ENCODE measurements around the gene SMOC2. TPM values are rescaled to one million over a fixed set of nuclear protein-coding genes. Genes with fewer than 3 reads are reported as not detected.

The SMOC2 gene
- total RNA-seq, 1 donor: 0.36 TPM

DNA sequence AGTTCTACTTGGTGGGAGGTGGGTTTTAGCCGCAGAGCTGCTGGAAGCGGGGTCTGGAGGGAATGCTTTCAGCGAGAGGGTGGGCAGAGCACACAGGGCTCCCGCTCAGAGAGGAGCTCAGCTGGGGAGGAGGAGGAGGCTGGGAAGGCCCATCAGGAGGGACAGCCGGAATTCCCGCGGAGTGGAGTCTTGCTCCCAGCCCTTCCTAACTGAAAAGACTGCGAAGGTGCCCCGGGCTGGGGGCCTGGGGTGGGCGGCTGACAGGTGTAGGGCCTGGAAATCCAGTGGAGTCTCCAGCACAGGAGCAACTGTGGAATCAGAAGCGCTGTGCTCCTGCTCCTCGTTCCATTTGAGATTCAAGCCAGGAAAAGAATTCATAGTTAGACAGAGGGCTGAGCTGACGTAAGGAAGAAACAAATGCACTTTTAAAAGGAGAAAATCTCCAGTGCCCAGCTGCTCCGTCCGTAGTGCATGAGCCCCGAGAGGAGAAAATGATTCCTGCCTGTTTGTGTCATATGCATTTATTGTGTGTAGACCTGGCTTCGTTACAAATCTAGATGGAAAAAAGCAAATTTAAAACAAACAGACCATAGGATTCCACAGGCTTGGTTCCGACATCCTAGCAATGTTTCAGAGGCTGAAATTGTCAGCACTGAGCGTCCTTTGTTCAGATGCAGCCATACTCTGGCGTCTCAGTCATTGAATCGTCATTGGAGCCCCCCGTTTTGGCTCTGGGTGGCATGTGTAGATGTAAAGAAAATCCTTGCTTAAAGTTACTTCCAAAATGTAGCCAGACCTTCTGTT lies 197.7 kb downstream of the SMOC2 start:
- no peak overlapping the region for H3K4me2 ChIP-seq (ENCODE audit: insufficient read depth, low read length)
- no peak overlapping the region for H2AFZ ChIP-seq (ENCODE audit: low read length)
- no peaks in the 10 kb centered on the region for H4K20me1 ChIP-seq (ENCODE audit: insufficient read depth, low read length)
- no peaks in the 10 kb centered on the region for H3K27me3 ChIP-seq (ENCODE audit: insufficient read depth, low read length)
- no peaks in the 10 kb centered on the region for H3K9me3 ChIP-seq (ENCODE audit: low read depth, low read length)
- H3K4me1 ChIP-seq (ENCODE audit: insufficient read depth, low read length): no peaks in the 10 kb centered on the region
- no peaks in the 10 kb centered on the region for H3K79me2 ChIP-seq (ENCODE audit: insufficient read depth, low read length)
- no peaks in the 10 kb centered on the region for H3K36me3 ChIP-seq (ENCODE audit: insufficient read depth, low read length)
- H3K4me3 ChIP-seq (ENCODE audit: insufficient read depth, low read length): no peak overlapping the region
- TF ChIP-seq, protein P1, sequence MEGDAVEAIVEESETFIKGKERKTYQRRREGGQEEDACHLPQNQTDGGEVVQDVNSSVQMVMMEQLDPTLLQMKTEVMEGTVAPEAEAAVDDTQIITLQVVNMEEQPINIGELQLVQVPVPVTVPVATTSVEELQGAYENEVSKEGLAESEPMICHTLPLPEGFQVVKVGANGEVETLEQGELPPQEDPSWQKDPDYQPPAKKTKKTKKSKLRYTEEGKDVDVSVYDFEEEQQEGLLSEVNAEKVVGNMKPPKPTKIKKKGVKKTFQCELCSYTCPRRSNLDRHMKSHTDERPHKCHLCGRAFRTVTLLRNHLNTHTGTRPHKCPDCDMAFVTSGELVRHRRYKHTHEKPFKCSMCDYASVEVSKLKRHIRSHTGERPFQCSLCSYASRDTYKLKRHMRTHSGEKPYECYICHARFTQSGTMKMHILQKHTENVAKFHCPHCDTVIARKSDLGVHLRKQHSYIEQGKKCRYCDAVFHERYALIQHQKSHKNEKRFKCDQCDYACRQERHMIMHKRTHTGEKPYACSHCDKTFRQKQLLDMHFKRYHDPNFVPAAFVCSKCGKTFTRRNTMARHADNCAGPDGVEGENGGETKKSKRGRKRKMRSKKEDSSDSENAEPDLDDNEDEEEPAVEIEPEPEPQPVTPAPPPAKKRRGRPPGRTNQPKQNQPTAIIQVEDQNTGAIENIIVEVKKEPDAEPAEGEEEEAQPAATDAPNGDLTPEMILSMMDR (IDR thresholded peaks at IDR 0.05; ENCODE audit: extremely low read depth, low read depth, low read length): no peak
- DNase-seq (ENCODE audit: insufficient read length, low spot score, missing footprints): no peak
- no peak overlapping the region for H3K27ac ChIP-seq (ENCODE audit: low read depth, low read length)

DNA sequence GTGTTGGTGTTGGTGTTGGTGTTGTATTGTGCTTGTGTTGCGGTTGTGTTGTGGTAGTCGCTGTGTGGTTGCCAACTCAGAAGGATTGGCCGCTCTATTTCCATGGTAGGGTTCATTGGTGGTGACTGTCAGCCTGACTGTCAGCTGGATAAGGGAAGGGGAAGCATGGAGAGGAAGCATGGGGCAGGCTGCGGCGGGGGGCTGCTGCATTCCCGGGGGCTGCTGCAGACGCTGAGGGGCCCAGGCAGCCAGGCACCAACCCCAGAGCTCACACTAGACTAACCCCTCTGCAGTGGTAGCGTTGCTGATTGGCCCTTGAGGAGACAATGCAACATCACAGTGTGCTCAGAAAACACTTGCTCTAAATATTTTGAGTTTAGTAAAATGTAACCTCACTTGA lies 199.2 kb downstream of the SMOC2 start:
- H2AFZ ChIP-seq (ENCODE audit: low read length): no peak overlapping the region
- H3K4me1 ChIP-seq (ENCODE audit: insufficient read depth, low read length): no peaks in the 10 kb centered on the region
- H3K79me2 ChIP-seq (ENCODE audit: insufficient read depth, low read length): no peaks in the 10 kb centered on the region
- no peaks in the 10 kb centered on the region for H3K36me3 ChIP-seq (ENCODE audit: insufficient read depth, low read length)
- TF ChIP-seq, protein P1 (IDR thresholded peaks at IDR 0.05; ENCODE audit: extremely low read depth, low read depth, low read length): no peak
- no peaks in the 10 kb centered on the region for H4K20me1 ChIP-seq (ENCODE audit: insufficient read depth, low read length)
- no peak for DNase-seq (ENCODE audit: insufficient read length, low spot score, missing footprints)
- H3K27ac ChIP-seq (ENCODE audit: low read depth, low read length): no peak overlapping the region
- no peaks in the 10 kb centered on the region for H3K27me3 ChIP-seq (ENCODE audit: insufficient read depth, low read length)
- no peak overlapping the region for H3K4me3 ChIP-seq (ENCODE audit: insufficient read depth, low read length)
- no peaks in the 10 kb centered on the region for H3K9me3 ChIP-seq (ENCODE audit: low read depth, low read length)
- no peak overlapping the region for H3K4me2 ChIP-seq (ENCODE audit: insufficient read depth, low read length)

DNA sequence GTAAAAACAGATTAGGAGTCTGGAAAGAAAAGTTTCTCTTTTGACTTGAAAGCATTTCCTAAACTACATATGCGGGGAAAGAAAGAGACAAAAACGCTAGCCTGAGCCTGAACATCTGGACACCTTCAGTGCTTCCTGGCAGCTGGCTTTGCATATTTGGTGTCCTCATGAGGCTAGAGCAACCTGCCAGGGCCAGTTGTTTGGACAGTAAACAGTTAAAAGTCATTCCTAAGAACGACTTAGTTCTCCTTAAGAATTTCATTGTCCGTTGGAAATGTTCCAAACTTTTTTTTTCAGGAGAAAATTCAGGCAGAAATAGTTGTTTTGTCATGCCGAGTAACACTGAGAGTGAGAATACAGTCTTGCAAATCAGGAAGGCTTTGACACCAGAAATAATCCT lies 199.8 kb downstream of the SMOC2 start:
- no peak overlapping the region for H3K27ac ChIP-seq (ENCODE audit: low read depth, low read length)
- no peaks in the 10 kb centered on the region for H3K4me1 ChIP-seq (ENCODE audit: insufficient read depth, low read length)
- TF ChIP-seq, protein P1 (IDR thresholded peaks at IDR 0.05; ENCODE audit: extremely low read depth, low read depth, low read length): no peak
- no peaks in the 10 kb centered on the region for H3K79me2 ChIP-seq (ENCODE audit: insufficient read depth, low read length)
- H3K36me3 ChIP-seq (ENCODE audit: insufficient read depth, low read length): no peaks in the 10 kb centered on the region
- no peak overlapping the region for H2AFZ ChIP-seq (ENCODE audit: low read length)
- H3K4me3 ChIP-seq (ENCODE audit: insufficient read depth, low read length): no peak overlapping the region
- H4K20me1 ChIP-seq (ENCODE audit: insufficient read depth, low read length): no peaks in the 10 kb centered on the region
- no peak overlapping the region for H3K4me2 ChIP-seq (ENCODE audit: insufficient read depth, low read length)
- H3K9me3 ChIP-seq (ENCODE audit: low read depth, low read length): no peaks in the 10 kb centered on the region
- no peak for DNase-seq (ENCODE audit: insufficient read length, low spot score, missing footprints)
- H3K27me3 ChIP-seq (ENCODE audit: insufficient read depth, low read length): no peaks in the 10 kb centered on the region

DNA sequence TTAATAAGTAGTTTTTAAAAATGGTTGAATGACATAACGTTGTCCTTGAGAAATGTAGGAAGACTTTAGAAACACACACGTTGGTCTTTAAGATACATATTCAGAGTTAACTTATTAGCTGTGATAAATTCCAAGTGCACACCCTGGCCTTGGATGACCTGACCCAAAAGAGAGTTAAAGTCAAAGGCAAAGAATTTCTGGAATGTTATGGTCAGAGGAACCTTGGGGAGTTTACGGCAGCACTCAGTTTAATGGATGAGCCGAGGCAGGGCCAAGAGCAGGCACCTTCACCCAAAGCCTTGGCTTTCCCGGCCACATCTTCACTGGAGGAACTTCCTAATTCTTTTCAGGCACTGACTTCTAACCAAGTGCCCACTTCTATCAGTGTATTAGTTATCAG lies 200.5 kb downstream of the SMOC2 start:
- H3K27ac ChIP-seq (ENCODE audit: low read depth, low read length): no peak overlapping the region
- H3K4me2 ChIP-seq (ENCODE audit: insufficient read depth, low read length): no peak overlapping the region
- H3K4me1 ChIP-seq (ENCODE audit: insufficient read depth, low read length): no peaks in the 10 kb centered on the region
- no peaks in the 10 kb centered on the region for H3K9me3 ChIP-seq (ENCODE audit: low read depth, low read length)
- TF ChIP-seq, protein P1 (IDR thresholded peaks at IDR 0.05; ENCODE audit: extremely low read depth, low read depth, low read length): no peak
- DNase-seq (ENCODE audit: insufficient read length, low spot score, missing footprints): no peak
- no peak overlapping the region for H3K4me3 ChIP-seq (ENCODE audit: insufficient read depth, low read length)
- H2AFZ ChIP-seq (ENCODE audit: low read length): no peak overlapping the region
- H3K27me3 ChIP-seq (ENCODE audit: insufficient read depth, low read length): no peaks in the 10 kb centered on the region
- no peaks in the 10 kb centered on the region for H4K20me1 ChIP-seq (ENCODE audit: insufficient read depth, low read length)
- no peaks in the 10 kb centered on the region for H3K79me2 ChIP-seq (ENCODE audit: insufficient read depth, low read length)
- H3K36me3 ChIP-seq (ENCODE audit: insufficient read depth, low read length): no peaks in the 10 kb centered on the region
